PC-3 (cell line): ENCODE measurements around the gene KRT86. TPM values are rescaled to one million over a fixed set of nuclear protein-coding genes. Genes with fewer than 3 reads are reported as not detected.

ENCODE experiments used
- ATAC-seq: fragments of 200-7000 bp; cut with Tn5 transposase; 2 replicates; pipeline ENCODE4 v1.9.1; 2020; ENCODE audit warnings: mild to moderate bottlenecking, moderate library complexity
- BruUV-seq: library from RNA; stranded (reverse); fragments of 400-500 nt; replicated peaks from 2 replicates; lab custom pipeline; 2021; lab: Mats Ljungman, UMichigan
- CTCF ChIA-PET: fragments of 300-600 bp; sonication (Branson Sonifier 250); formaldehyde crosslinking; loops from one replicate; lab custom pipeline; 2022; ENCODE audit warnings: antibody characterized with exemption; lab: Charles Lee
- POLR2A ChIA-PET: fragments of 300-600 bp; sonication (Branson Sonifier 250); formaldehyde crosslinking; loops from one replicate; lab custom pipeline; 2022; ENCODE audit warnings: antibody characterized with exemption; ENCODE audit not compliant: unreplicated experiment; lab: Charles Lee
- DNase-seq: peaks from one replicate; pipeline ENCODE4 v3.0.0-alpha.2; 2015
- H2AFZ ChIP-seq: fragments of 300-600 bp; sonication (generic); 2 replicates; pipeline ENCODE4 v1.6.0; 2016; ENCODE audit warnings: antibody characterized with exemption, low read length
- H3F3A ChIP-seq: fragments of 300-600 bp; sonication (generic); one replicate; pipeline ENCODE4 v1.6.0; 2017; ENCODE audit warnings: antibody characterized with exemption, low read length, control low read depth, mild to moderate bottlenecking; ENCODE audit not compliant: unreplicated experiment
- H3K27ac ChIP-seq: fragments of 300-600 bp; sonication (generic); 2 replicates; pipeline ENCODE4 v1.5.1; 2016; ENCODE audit warnings: mild to moderate bottlenecking, low read length
- H3K27me3 ChIP-seq: fragments of 300-600 bp; sonication (generic); 2 replicates; pipeline ENCODE4 v1.6.1; 2016; ENCODE audit warnings: low read length, mixed read lengths
- H3K36me3 ChIP-seq: fragments of 300-600 bp; sonication (generic); 2 replicates; pipeline ENCODE4 v1.6.1; 2016; ENCODE audit warnings: low read depth, mixed run types, low read length, mixed read lengths
- H3K4me1 ChIP-seq: fragments of 300-600 bp; sonication (generic); 2 replicates; pipeline ENCODE4 v1.5.1; 2016; ENCODE audit warnings: low read length; ENCODE audit not compliant: insufficient read depth
- H3K4me2 ChIP-seq: fragments of 300-600 bp; sonication (generic); 2 replicates; pipeline ENCODE4 v1.6.0; 2016; ENCODE audit warnings: low read length
- H3K4me3 ChIP-seq: fragments of 300-600 bp; sonication (generic); 2 replicates; pipeline ENCODE4 v1.5.1; 2016; ENCODE audit warnings: mild to moderate bottlenecking, low read length, mixed read lengths
- H3K79me2 ChIP-seq: fragments of 300-600 bp; sonication (generic); 2 replicates; pipeline ENCODE4 v1.6.1; 2017; ENCODE audit warnings: low read length, mixed read lengths
- H3K9ac ChIP-seq: fragments of 300-600 bp; sonication (generic); 2 replicates; pipeline ENCODE4 v1.6.0; 2016; ENCODE audit warnings: mild to moderate bottlenecking, low read length
- H3K9me2 ChIP-seq: fragments of 300-600 bp; sonication (generic); replicated peaks from 2 replicates; pipeline ENCODE4 v1.6.1; 2016; ENCODE audit warnings: mixed run types, low read length, mixed read lengths
- H3K9me3 ChIP-seq: fragments of 300-600 bp; sonication (generic); 2 replicates; pipeline ENCODE4 v1.6.1; 2016; ENCODE audit warnings: low read length, mixed read lengths
- H4K20me1 ChIP-seq: fragments of 300-600 bp; sonication (generic); 2 replicates; pipeline ENCODE4 v1.6.1; 2016; ENCODE audit warnings: low read length, mixed read lengths
- CTCF ChIP-seq: fragments of 300-600 bp; sonication (generic); conservative IDR thresholded peaks from 2 replicates; pipeline ENCODE4 v1.5.1; 2017; ENCODE audit warnings: antibody characterized with exemption, low read depth, mild to moderate bottlenecking, low read length
- EZH2 ChIP-seq: fragments of 300-600 bp; sonication (generic); IDR thresholded peaks from one replicate; pipeline ENCODE4 v1.6.1; 2017; ENCODE audit warnings: antibody characterized with exemption, mild to moderate bottlenecking, low read length; ENCODE audit not compliant: unreplicated experiment
- EZH2phosphoT487 ChIP-seq: fragments of 300-600 bp; sonication (generic); IDR thresholded peaks from 2 replicates; pipeline ENCODE4 v1.6.1; 2018; ENCODE audit warnings: mild to moderate bottlenecking, antibody characterized with exemption, low read length, borderline replicate concordance
- intact Hi-C: fragments of 100-400 bp; cut with micrococcal nuclease; formaldehyde crosslinking; loops from 2 replicates; pipeline ENCODE4 v1.9.0; 2023
- total RNA-seq: library from RNA; depleted of rRNA; stranded (reverse); fragments of >200 nt; gene quantifications from 2 replicates; pipeline ENCODE4 v1.2.3, GENCODE V29; 2014

The KRT86 gene
- total RNA-seq, 1 experiment from 2014 or later = 1.2 TPM

GRCh38 chr12:52232674-52233461 lies 41.6 kb upstream of the KRT86 start, which contains the start of gene KRT7:
Gene KRT7 (plus strand): TSS chr12:52233243. CDS start chr12:52233297, 54 bp downstream.
- intact Hi-C loops = no loop called here
- H3F3A ChIP-seq = peaks cover 21% of the 10 kb centered on the region
- no peaks in the 10 kb centered on the region for H3K9me2 ChIP-seq
- ChIA-PET POLR2A (no interaction called here), CTCF (interaction anchor here (0.8 kb wide), 1 partner anchor 84 kb away, joined by 4 read pairs; no protein-coding TSS in a partner anchor)
- no peak within 1 kb of the TSS for H2AFZ ChIP-seq
- peak within 1 kb of the TSS; percentile 99 for H3K4me2 ChIP-seq
- ATAC-seq = peak; percentile 19
- H3K4me1 ChIP-seq = peaks cover 82% of the 10 kb centered on the region
- peak; percentile 89 for DNase-seq
- TSS peak; percentile 30 for BruUV-seq
- no peak for TF ChIP-seq EZH2
- TF ChIP-seq CTCF = peak; percentile 52
- H3K36me3 ChIP-seq = peaks cover 40% of the 10 kb centered on the region
- peak within 1 kb of the TSS; percentile 92 for H3K9ac ChIP-seq
- H3K27me3 ChIP-seq = no peaks in the 10 kb centered on the region
- H3K27ac ChIP-seq = peak within 1 kb of the TSS; percentile 91
- H3K79me2 ChIP-seq = peaks cover 70% of the 10 kb centered on the region
- peak within 1 kb of the TSS; percentile 94 for H3K4me3 ChIP-seq
- H4K20me1 ChIP-seq = peaks cover 36% of the 10 kb centered on the region
- no peaks in the 10 kb centered on the region for H3K9me3 ChIP-seq

- no peak for ATAC-seq
- H3K79me2 ChIP-seq = peaks cover 73% of the 10 kb centered on the region
Measured at GRCh38 chr12:52233462-52234207, 40.8 kb upstream of the KRT86 start.

More at GRCh38 chr12:52233462-52234207, 40.8 kb upstream of the KRT86 start:
- H2AFZ ChIP-seq = no peak overlapping the region
- peaks cover 36% of the 10 kb centered on the region for H4K20me1 ChIP-seq
- peak; percentile 35 for DNase-seq
- peaks cover 48% of the 10 kb centered on the region for H3K36me3 ChIP-seq
- H3K27me3 ChIP-seq = no peaks in the 10 kb centered on the region
- TF ChIP-seq EZH2phosphoT487 (no peak), EZH2 (no peak), CTCF (no peak)
- H3K27ac ChIP-seq = peak overlapping the region; percentile 91
- peak overlapping the region; percentile 94 for H3K4me3 ChIP-seq
- ChIA-PET CTCF (interaction anchor here (0.8 kb wide), 1 partner anchor 85 kb away, joined by 4 read pairs; no protein-coding TSS in a partner anchor), POLR2A (interaction anchor here (0.6 kb wide), 2 partner anchors 75 to 100 kb away, joined by 3 to 7 read pairs; no protein-coding TSS in a partner anchor)
- no peaks in the 10 kb centered on the region for H3K9me3 ChIP-seq
- H3K4me1 ChIP-seq = peaks cover 83% of the 10 kb centered on the region
- peaks cover 21% of the 10 kb centered on the region for H3F3A ChIP-seq
- peak overlapping the region; percentile 92 for H3K9ac ChIP-seq
- BruUV-seq = no TSS peak
- peak overlapping the region; percentile 99 for H3K4me2 ChIP-seq
- H3K9me2 ChIP-seq = no peaks in the 10 kb centered on the region
- intact Hi-C loops = no loop called here
